Neuron (in vitro differentiated cells): ENCODE measurements around the gene TMEM200A.

Source experiments
- H2AFZ ChIP-seq: one replicate; pipeline ENCODE4 v1.6.1; 2013; ENCODE audit warnings: low read depth, mild to moderate bottlenecking, inconsistent platforms, low read length, moderate library complexity
- H3K27me3 ChIP-seq: one replicate; pipeline ENCODE4 v1.6.1; 2013; ENCODE audit warnings: low read length; ENCODE audit not compliant: insufficient read depth
- H3K36me3 ChIP-seq: one replicate; pipeline ENCODE4 v1.6.1; 2013; ENCODE audit warnings: low read length; ENCODE audit not compliant: insufficient read depth
- H3K4me1 ChIP-seq: one replicate; pipeline ENCODE4 v1.6.1; 2013; ENCODE audit warnings: low read length; ENCODE audit not compliant: insufficient read depth
- H3K4me3 ChIP-seq: 2 replicates; pipeline ENCODE4 v1.5.1; 2013; ENCODE audit warnings: mild to moderate bottlenecking, low read length, moderate library complexity
- H3K9me3 ChIP-seq: one replicate; pipeline ENCODE4 v1.6.1; 2013; ENCODE audit warnings: low read length

The TMEM200A gene

GRCh38 chr6:130366107-130367005 is 539 bp downstream of the TMEM200A start:
- Histone ChIP-seq H3K9me3 (no peaks in the 10 kb centered on the region), H3K36me3 (no peaks in the 10 kb centered on the region), H3K4me1 (peaks cover 5% of the 10 kb centered on the region), H3K4me3 (peak overlapping the region; percentile 57), H2AFZ (peak overlapping the region; percentile 98), H3K27me3 (peaks cover 52% of the 10 kb centered on the region)

DNA sequence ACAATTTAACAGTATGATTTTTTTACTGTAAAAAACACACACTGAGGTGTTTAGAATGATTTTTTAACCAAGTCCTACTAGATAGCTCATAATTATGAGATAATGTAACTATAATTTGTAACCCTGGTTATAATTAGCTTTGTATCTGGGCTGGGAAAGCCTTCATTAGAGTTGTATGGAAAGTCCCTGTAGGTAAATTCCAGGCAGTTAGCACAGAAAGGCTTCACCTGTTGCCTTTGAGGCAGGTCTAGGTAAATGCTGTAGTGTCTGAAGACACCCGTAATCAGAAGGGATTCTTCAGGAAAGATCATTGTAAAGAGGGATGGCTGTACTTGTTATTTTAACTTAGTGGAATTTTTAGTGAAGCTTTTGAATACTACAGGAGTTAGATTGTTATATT is 1.9 kb downstream of the TMEM200A start:
- H3K4me3 ChIP-seq = no peak overlapping the region
- H2AFZ ChIP-seq = no peak overlapping the region
- no peaks in the 10 kb centered on the region for H3K36me3 ChIP-seq
- H3K27me3 ChIP-seq = peaks cover 59% of the 10 kb centered on the region
- no peaks in the 10 kb centered on the region for H3K9me3 ChIP-seq
- H3K4me1 ChIP-seq = peaks cover 5% of the 10 kb centered on the region

GRCh38 chr6:130368576-130368975 is 2.8 kb downstream of the TMEM200A start:
- Histone ChIP-seq H2AFZ (no peak overlapping the region), H3K9me3 (no peaks in the 10 kb centered on the region), H3K4me1 (peaks cover 5% of the 10 kb centered on the region), H3K27me3 (peaks cover 59% of the 10 kb centered on the region), H3K36me3 (no peaks in the 10 kb centered on the region), H3K4me3 (no peak overlapping the region)

DNA sequence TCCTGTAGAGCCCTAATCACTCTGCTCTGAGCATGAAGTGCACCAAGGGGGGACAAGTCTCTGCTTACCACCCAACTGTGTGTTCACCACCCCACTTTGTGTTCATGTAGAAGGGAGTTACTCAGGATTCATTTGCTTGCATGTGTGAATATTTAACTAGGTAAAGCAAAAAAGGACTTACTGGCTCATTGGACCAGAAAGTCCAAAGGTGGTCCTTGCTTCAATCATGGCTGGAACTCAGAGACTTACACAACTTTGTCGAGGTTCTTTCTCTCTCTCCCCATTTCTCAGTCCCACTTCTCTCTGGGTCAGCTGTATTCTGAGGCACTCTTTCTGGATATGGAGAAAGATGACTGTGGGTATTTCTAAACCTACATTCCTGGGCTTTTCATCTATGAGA is 4.0 kb downstream of the TMEM200A start:
- Histone ChIP-seq H3K9me3 (no peaks in the 10 kb centered on the region), H3K4me1 (peaks cover 5% of the 10 kb centered on the region), H3K4me3 (no peak overlapping the region), H3K36me3 (no peaks in the 10 kb centered on the region), H3K27me3 (peaks cover 51% of the 10 kb centered on the region), H2AFZ (no peak overlapping the region)

DNA sequence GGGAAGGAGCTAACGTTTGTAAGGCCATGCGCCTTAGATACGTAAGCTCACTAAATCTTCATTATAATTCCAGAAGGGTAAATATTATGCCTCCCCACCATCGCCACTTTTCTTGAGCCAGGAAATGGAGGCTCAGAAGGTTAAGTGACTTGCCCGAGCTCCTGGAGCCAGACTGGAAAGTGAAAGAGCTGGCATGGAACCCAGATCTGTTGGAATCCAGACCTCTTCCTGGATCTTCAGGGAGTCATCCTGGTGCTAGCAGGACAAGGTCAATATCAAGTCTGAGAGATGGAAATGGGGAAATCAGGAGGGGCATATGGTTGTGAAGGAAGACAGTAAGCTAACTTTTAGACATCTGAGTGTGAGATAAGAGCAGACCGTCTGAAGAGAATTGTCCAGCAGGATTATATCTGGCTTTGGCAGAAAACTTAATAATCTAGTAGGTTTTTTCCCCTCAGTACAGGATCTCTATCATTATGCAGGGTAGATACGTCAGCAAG is 6.2 kb downstream of the TMEM200A start:
- Histone ChIP-seq H3K27me3 (peaks cover 35% of the 10 kb centered on the region), H3K36me3 (no peaks in the 10 kb centered on the region), H3K9me3 (no peaks in the 10 kb centered on the region), H3K4me1 (no peaks in the 10 kb centered on the region), H3K4me3 (no peak overlapping the region), H2AFZ (no peak overlapping the region)

GRCh38 chr6:130372786-130373185 is 7.0 kb downstream of the TMEM200A start:
- H3K4me1 ChIP-seq = no peaks in the 10 kb centered on the region
- no peak overlapping the region for H3K4me3 ChIP-seq
- H3K9me3 ChIP-seq = no peaks in the 10 kb centered on the region
- H2AFZ ChIP-seq = no peak overlapping the region
- no peaks in the 10 kb centered on the region for H3K36me3 ChIP-seq
- H3K27me3 ChIP-seq = peaks cover 26% of the 10 kb centered on the region

DNA sequence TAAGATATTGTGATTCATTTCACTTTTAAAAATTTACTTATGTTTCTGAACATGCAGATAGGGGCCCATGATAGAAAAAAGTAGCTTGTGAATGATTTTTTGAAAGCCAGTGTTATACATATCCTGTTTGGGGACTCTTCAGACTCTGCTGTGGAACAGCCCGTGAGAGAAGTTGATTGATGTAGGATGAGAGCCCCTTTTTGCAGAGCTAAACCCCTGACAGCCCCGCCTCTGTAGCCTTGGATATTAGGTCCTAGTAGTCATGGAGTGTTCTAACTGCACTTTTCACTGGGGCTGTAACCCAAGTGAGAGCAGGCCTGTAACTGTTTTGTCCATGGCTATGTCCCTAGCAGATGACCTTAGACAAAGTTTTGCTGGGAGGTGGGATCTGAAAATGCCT is 8.2 kb downstream of the TMEM200A start:
- H2AFZ ChIP-seq = no peak overlapping the region

DNA sequence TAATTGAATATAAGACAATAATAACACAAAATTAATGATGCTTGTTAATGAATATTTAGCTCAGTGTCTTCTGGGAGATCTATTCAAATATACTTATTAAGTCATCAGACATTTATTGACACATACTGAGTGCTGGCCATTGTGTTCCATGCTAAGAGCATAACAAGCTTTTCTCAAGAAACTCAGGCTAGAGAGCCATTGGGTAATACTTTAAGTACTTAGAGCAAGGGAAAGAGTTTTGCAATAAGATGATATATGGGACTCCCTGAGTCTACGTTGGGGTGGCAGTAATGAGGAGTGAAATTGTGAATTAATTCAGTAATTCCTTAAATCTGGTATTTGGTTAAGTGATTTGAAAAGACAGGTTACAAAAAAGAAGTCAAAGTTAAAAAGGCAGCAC is 11.1 kb downstream of the TMEM200A start:
- H3K4me1 ChIP-seq = no peaks in the 10 kb centered on the region
- peaks cover 6% of the 10 kb centered on the region for H3K27me3 ChIP-seq
- H3K4me3 ChIP-seq = no peak overlapping the region
- no peaks in the 10 kb centered on the region for H3K36me3 ChIP-seq
- no peaks in the 10 kb centered on the region for H3K9me3 ChIP-seq
- H2AFZ ChIP-seq = no peak overlapping the region

More for the DNA sequence above, 8.2 kb downstream of the TMEM200A start:
- H3K4me1 ChIP-seq = no peaks in the 10 kb centered on the region
- peaks cover 21% of the 10 kb centered on the region for H3K27me3 ChIP-seq
- no peaks in the 10 kb centered on the region for H3K9me3 ChIP-seq
- H3K4me3 ChIP-seq = no peak overlapping the region
- no peaks in the 10 kb centered on the region for H3K36me3 ChIP-seq

DNA sequence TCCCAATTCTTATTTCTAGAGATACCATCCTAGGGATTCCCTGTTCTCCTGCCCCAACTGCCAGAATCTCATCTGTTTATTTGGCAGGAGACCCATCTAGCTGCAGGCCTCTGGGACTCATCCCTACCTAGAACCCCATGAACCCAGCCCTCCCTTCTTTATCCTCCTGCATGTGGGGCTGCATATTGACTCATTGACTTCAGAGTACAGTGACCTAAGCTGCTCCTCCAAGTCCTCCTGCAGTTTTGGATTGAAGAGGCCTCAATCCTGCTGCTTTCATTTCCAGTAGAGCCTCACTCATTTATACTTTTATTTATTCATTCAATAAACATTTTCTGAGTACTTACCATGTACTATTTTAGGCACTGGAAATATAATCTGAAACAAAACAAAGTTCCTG is 11.6 kb downstream of the TMEM200A start:
- no peaks in the 10 kb centered on the region for H3K4me1 ChIP-seq
- no peaks in the 10 kb centered on the region for H3K36me3 ChIP-seq
- H2AFZ ChIP-seq = no peak overlapping the region
- H3K9me3 ChIP-seq = no peaks in the 10 kb centered on the region
- H3K27me3 ChIP-seq = peaks cover 3% of the 10 kb centered on the region
- H3K4me3 ChIP-seq = no peak overlapping the region

DNA sequence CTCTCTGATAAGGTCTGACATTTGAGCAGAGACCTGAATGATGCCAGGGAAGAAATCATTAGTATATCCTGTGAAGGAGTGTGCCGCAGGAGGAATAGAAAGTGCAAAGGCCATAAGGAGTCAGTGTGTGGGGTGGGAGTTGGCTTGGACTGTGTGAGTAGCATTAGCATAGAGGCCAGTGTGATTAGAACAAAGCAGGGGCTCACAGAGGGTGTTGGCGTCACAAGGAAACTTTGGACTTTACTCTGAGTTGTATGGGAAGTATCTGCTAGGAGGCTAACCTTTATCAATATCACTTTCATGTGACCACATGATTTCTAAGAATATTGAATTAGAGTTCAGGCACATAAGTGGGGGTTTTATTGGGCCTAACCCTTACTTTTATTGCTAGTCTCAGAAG is 12.1 kb downstream of the TMEM200A start:
- Histone ChIP-seq H3K4me1 (no peaks in the 10 kb centered on the region), H3K4me3 (no peak overlapping the region), H3K36me3 (no peaks in the 10 kb centered on the region), H3K27me3 (no peaks in the 10 kb centered on the region), H3K9me3 (no peaks in the 10 kb centered on the region), H2AFZ (no peak overlapping the region)

GRCh38 chr6:130379223-130379622 is 13.4 kb downstream of the TMEM200A start:
- H3K36me3 ChIP-seq = no peaks in the 10 kb centered on the region

GRCh38 chr6:130381012-130381411 is 15.2 kb downstream of the TMEM200A start:
- Histone ChIP-seq H3K9me3 (no peaks in the 10 kb centered on the region), H3K27me3 (no peaks in the 10 kb centered on the region), H3K4me3 (no peak overlapping the region), H3K4me1 (no peaks in the 10 kb centered on the region), H3K36me3 (no peaks in the 10 kb centered on the region), H2AFZ (no peak overlapping the region)

More at GRCh38 chr6:130379223-130379622, 13.4 kb downstream of the TMEM200A start:
- H3K4me1 ChIP-seq = no peaks in the 10 kb centered on the region
- H3K4me3 ChIP-seq = no peak overlapping the region
- H2AFZ ChIP-seq = no peak overlapping the region
- no peaks in the 10 kb centered on the region for H3K27me3 ChIP-seq
- H3K9me3 ChIP-seq = no peaks in the 10 kb centered on the region

GRCh38 chr6:130381459-130382380 is 15.9 kb downstream of the TMEM200A start:
- Histone ChIP-seq H3K4me3 (no peak overlapping the region), H3K9me3 (no peaks in the 10 kb centered on the region), H2AFZ (no peak overlapping the region), H3K4me1 (no peaks in the 10 kb centered on the region), H3K36me3 (no peaks in the 10 kb centered on the region), H3K27me3 (no peaks in the 10 kb centered on the region)
